Panc1 (cell line): ENCODE results near the gene ZNF326.

ENCODE experiments used
- CTCF ChIP-seq: fragments of 450-650 bp; IDR thresholded peaks from 2 replicates; pipeline ENCODE4 v1.5.1; 2017; ENCODE audit warnings: mild to moderate bottlenecking
- POLR2AphosphoS5 ChIP-seq: IDR thresholded peaks from 2 replicates; pipeline ENCODE4 v1.6.1; 2012; ENCODE audit warnings: mild to moderate bottlenecking, low read depth, low read length, moderate library complexity
- REST ChIP-seq, 2 experiments: IDR thresholded peaks; 2 replicates each; pipeline ENCODE4 v1.6.1; 2011 to 2012; ENCODE audit warnings: low read depth in 2 of 2, control low read depth in 1 of 2, low read length in 1 of 2, mild to moderate bottlenecking in 1 of 2, moderate library complexity in 1 of 2; ENCODE audit not compliant: insufficient read depth in 1 of 2
- SIN3A ChIP-seq: IDR thresholded peaks from 2 replicates; pipeline ENCODE4 v1.6.1; 2012; ENCODE audit warnings: low read depth, mild to moderate bottlenecking, low read length, moderate library complexity, borderline replicate concordance; ENCODE audit not compliant: insufficient read depth
- TCF7L2 ChIP-seq: IDR thresholded peaks from 2 replicates; pipeline ENCODE4 v1.6.1; 2011; ENCODE audit warnings: mild to moderate bottlenecking, low read depth, low read length, inconsistent platforms

- TF ChIP-seq CTCF (no peak), TCF7L2 (no peak), POLR2AphosphoS5 (no peak), REST (IDR thresholded peaks at IDR 0.05; ENCODE audit: insufficient read depth in 1 of 2, low read depth in 2 of 2, low read length in 1 of 2) (no peak), SIN3A (no peak)
Observed at GRCh38 chr1:89972024-89972423, 22.9 kb upstream of the ZNF326 start.
